Bronchial epithelial cell (primary cell): ENCODE measurements around the gene CDC5L. TPM values are rescaled to one million over a fixed set of nuclear protein-coding genes. Genes with fewer than 3 reads are reported as not detected.

Experiments used
- DNase-seq: peaks from one replicate; pipeline ENCODE4 v3.0.0-alpha.2; 2010; ENCODE audit warnings: low read depth
- FAIRE-seq: peaks from 2 replicates; lab custom pipeline; 2011; peaks lifted over from hg19 to GRCh38; lab: Jason Lieb, UNC
- H3K27me3 ChIP-seq: 2 replicates; pipeline ENCODE4 v1.5.1; 2011; ENCODE audit warnings: low read length; ENCODE audit not compliant: control insufficient read depth, insufficient read depth
- H3K36me3 ChIP-seq: 2 replicates; pipeline ENCODE4 v1.5.1; 2011; ENCODE audit warnings: low read length; ENCODE audit not compliant: control insufficient read depth, insufficient read depth
- H3K4me3 ChIP-seq: 2 replicates; pipeline ENCODE4 v1.5.1; 2011; ENCODE audit warnings: mild to moderate bottlenecking, low read depth, low read length, control low read depth
- CTCF ChIP-seq: IDR thresholded peaks from 2 replicates; pipeline ENCODE4 v1.5.1; 2011; ENCODE audit warnings: mild to moderate bottlenecking, moderate library complexity, low read length, control low read depth, inconsistent platforms; ENCODE audit not compliant: insufficient read depth, severe bottlenecking
- total RNA-seq: library from RNA; depleted of rRNA; stranded (reverse); fragments of >200 nt; gene quantifications from 2 replicates; pipeline ENCODE4 v1.2.1, GENCODE V29; 2014

The CDC5L gene
- total RNA-seq, 1 donor from 2014 or later = 16.8 TPM

GRCh38 chr6:44411141-44411540, 23.6 kb downstream of the CDC5L start:
- Histone ChIP-seq H3K27me3 (no peaks in the 10 kb centered on the region), H3K4me3 (no peak overlapping the region), H3K36me3 (peaks cover 5% of the 10 kb centered on the region)
- no peak for TF ChIP-seq CTCF
- FAIRE-seq (no peak), DNase-seq (no peak)

DNA sequence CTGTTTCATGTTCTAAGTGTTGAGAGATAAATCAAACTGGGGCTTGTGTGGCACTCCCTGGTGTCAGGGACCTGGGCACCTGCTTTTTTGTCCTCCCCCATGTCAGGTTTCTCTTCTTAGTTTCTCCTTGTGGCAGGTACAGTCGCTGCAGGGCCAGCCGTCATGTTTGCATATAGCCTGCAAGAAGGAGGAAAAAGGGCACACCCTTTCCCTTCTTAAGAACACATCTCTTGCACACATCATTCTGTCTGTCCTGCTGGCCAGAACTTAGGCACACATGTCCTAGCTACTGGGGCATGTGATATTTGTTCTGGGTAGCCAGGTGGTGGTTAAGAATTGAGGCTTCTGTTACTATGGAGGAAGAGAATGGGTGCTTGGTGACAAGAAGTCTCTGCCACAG, 27.9 kb downstream of the CDC5L start:
- Histone ChIP-seq H3K27me3 (no peaks in the 10 kb centered on the region), H3K36me3 (peaks cover 8% of the 10 kb centered on the region), H3K4me3 (no peak overlapping the region)
- FAIRE-seq = no peak
- TF ChIP-seq CTCF = no peak
- peak; percentile 7 for DNase-seq

- DNase-seq = peak; percentile 41
- no peak for FAIRE-seq
- Histone ChIP-seq H3K27me3 (no peaks in the 10 kb centered on the region), H3K4me3 (no peak overlapping the region), H3K36me3 (peaks cover 8% of the 10 kb centered on the region)
- TF ChIP-seq CTCF = no peak
Measured at GRCh38 chr6:44415873-44416502, 28.5 kb downstream of the CDC5L start.

DNA sequence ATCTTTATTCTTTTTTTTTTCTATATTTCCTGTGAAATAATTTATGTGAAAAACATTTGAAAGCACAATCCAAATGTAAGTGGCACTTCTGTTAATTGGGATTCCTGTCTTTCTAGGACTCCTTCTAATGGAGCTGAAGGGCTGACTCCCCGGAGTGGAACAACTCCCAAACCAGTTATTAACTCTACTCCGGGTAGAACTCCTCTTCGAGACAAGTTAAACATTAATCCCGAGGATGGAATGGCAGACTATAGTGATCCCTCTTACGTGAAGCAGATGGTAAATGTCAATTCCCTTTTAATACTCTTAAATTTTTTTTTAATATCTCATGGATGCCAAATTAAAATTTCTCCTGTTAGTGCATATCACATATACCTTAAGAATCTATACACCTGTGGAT, 35.0 kb downstream of the CDC5L start:
- no peak for TF ChIP-seq CTCF
- Histone ChIP-seq H3K27me3 (no peaks in the 10 kb centered on the region), H3K4me3 (no peak overlapping the region), H3K36me3 (peaks cover 6% of the 10 kb centered on the region)
- FAIRE-seq (no peak), DNase-seq (no peak)

DNA sequence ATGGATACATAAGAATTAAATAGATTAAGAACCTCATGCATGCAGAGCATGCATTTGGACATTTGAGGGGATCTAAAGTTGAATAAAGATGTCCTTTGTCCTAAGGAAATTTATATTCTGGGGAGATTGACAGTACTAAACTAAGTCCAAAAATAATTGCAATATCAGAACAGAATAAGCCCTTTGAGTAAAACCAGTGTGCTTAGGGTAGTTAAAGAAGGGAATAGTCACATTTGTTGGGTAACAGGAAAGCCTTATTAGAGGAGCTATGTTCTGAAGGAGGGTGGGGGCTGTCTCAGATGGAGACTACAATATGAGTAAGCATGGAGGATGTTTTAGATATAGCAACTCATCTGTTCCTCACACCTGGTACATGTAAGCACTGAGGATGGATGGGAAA, 35.8 kb downstream of the CDC5L start:
- H3K27me3 ChIP-seq = no peaks in the 10 kb centered on the region
- peaks cover 6% of the 10 kb centered on the region for H3K36me3 ChIP-seq
- no peak overlapping the region for H3K4me3 ChIP-seq
- FAIRE-seq (no peak), DNase-seq (no peak)
- TF ChIP-seq CTCF = no peak

DNA sequence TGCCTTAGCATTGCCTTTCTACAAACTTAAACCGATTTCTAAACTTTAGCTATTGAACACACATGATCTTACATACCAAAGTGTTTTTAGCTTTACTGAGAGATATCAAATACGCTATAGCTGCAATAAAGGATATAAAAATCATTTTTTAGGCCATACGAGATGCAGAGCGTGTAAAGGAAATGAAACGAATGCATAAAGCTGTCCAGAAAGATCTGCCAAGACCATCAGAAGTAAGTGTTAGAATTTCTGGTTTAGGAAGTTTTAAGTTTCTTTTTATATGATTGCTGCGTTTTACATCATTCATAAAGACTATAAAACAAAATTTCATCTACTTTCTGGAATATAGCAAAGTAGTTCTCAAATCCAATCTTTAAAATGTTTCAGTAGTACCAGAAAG, 38.4 kb downstream of the CDC5L start:
- no peak for DNase-seq
- peaks cover 4% of the 10 kb centered on the region for H3K36me3 ChIP-seq
- FAIRE-seq = no peak
- H3K4me3 ChIP-seq = no peak overlapping the region
- no peaks in the 10 kb centered on the region for H3K27me3 ChIP-seq
- no peak for TF ChIP-seq CTCF
